HG03280 (cell line): ENCODE data around the gene G3BP1.
"Not testable (repeated sequence)": the region's sequence is repeated elsewhere in the genome, so short reads cannot be mapped to it uniquely, and the experiment has no call there.

Source experiments
- ATAC-seq: cut with Tn5 transposase; IDR thresholded peaks from one replicate; pipeline ENCODE4 v1.9.1; 2021; ENCODE audit warnings: mild to moderate bottlenecking, moderate library complexity; ENCODE audit not compliant: unreplicated experiment

Gene G3BP1

GRCh38 chr5:151771259-151772028 lies at the start of gene G3BP1:
G3BP1 (plus strand) TSS chr5:151771954; CDS start chr5:151786621, 14,667 bp downstream.
- peak; percentile 79 for ATAC-seq

GRCh38 chr5:151722546-151722945 lies 49.2 kb upstream of the G3BP1 start:
- no peak for ATAC-seq

GRCh38 chr5:151724360-151724759 lies 47.4 kb upstream of the G3BP1 start:
- ATAC-seq: no peak

GRCh38 chr5:151729597-151729996 lies 42.2 kb upstream of the G3BP1 start:
- ATAC-seq: not testable (repeated sequence)

- no peak for ATAC-seq
Measured at GRCh38 chr5:151730381-151730780, 41.4 kb upstream of the G3BP1 start.

- no peak for ATAC-seq
Measured at GRCh38 chr5:151733358-151734063, 38.2 kb upstream of the G3BP1 start.

DNA sequence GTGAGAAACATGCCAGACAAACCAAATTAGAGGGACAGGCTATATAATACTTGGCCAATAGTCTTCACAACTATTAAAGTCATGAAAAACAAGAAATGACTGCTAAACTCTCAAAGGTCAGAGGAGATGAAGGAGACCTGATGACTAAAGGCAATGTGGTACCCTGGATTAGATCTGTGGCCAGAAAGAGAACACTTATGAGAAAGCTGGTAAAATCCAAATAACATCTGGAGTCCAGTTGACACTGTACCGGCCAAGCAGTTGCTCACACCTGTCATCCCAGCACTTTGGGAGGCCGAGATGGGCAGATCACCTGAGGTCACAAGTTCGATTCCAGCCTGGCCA lies 37.7 kb upstream of the G3BP1 start:
- no peak for ATAC-seq

GRCh38 chr5:151735646-151736045 lies 36.1 kb upstream of the G3BP1 start:
- ATAC-seq: no peak

- ATAC-seq: no peak
Measured at GRCh38 chr5:151737431-151737830, 34.3 kb upstream of the G3BP1 start.

- no peak for ATAC-seq
Measured at GRCh38 chr5:151738125-151738848, 33.5 kb upstream of the G3BP1 start.

GRCh38 chr5:151739395-151739794 lies 32.4 kb upstream of the G3BP1 start:
- ATAC-seq: no peak

- no peak for ATAC-seq
Measured at GRCh38 chr5:151739939-151740335, 31.8 kb upstream of the G3BP1 start.

GRCh38 chr5:151740336-151740942 lies 31.3 kb upstream of the G3BP1 start:
- peak; percentile 67 for ATAC-seq

DNA sequence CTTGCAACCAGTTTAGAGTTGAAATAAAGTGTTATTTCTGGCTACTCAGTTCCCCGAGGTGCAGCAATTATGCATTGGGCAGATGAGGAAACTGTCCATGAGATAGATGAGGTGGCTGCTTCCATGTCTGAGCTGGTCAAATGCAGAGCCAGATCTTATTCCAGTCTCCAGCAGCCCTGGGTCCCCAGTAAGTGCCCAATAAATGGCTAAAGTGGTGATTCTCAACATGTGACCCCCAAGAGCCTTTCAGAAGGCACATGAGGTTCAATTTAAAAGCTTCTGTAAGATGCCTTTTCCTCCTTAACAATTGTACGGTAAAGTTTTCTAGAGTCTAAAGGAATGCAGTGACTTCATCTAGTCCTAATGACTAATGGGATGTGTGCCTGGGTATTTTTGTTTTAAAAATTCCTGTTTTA lies 30.8 kb upstream of the G3BP1 start:
- ATAC-seq: no peak

DNA sequence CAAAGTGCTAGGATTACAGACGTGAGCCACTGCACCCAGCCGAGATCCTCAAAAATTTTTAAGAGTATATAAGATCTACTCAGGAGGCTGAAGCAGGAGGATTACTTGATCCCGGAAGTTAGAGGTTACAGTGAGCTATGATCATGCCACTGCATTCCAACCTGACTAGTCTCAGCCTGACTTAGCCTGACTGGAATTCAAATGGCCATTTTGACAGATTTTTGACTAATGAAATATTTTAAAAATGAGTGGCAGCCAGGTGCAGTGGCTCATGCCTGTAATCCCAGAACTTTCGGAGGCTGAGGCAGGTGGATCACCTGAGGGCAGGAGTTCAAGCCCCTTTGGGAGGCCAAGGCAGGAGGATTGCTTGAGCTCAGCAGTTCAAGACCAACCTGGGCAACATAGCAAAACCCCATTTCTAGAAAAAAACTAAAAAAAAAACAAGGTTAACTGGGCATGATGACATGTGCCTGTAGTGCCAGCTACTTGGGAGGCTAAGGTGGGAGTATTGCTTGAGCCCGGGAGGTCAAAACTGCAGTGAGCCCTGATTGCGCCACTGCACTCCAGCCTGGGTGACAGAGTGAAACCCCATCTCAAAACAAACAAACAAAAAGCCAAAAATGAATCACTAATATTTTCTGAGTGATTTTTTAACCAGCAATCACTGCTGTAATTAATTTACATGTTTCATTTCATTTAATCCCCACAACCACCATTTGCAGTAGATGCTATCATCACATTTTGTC lies 29.9 kb upstream of the G3BP1 start:
- no peak for ATAC-seq

- no peak for ATAC-seq
Measured at GRCh38 chr5:151742870-151743294, 28.9 kb upstream of the G3BP1 start.

DNA sequence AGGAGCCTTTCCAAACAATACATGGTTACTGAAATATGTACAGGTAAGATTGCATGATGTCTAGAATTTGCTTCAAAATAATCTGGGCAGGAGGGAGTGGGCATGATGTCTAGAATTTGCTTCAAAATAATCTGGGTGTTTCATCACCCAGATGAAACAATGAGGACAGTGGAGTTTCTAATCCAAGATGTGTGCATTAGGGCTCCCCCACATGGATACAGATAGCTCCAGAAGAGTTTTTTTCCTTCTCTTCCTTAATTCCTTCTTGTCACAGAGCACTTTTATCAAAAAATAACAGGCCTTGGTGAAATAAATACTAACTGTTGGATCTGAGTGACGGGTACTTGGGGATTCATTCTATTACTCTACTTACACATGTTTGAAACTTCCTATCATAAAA lies 28.2 kb upstream of the G3BP1 start:
- ATAC-seq: no peak

GRCh38 chr5:151745071-151745705 lies 26.6 kb upstream of the G3BP1 start:
- peak; percentile 37 for ATAC-seq

- ATAC-seq: no peak
Measured at GRCh38 chr5:151750121-151750520, 21.6 kb upstream of the G3BP1 start.

- ATAC-seq: no peak
Measured at GRCh38 chr5:151751091-151751490, 20.7 kb upstream of the G3BP1 start.
